ENCODE measurements around the gene GRB10. TPM values are rescaled to one million over a fixed set of nuclear protein-coding genes. Genes with fewer than 3 reads are reported as not detected.

The GRB10 gene
- total and polyA plus RNA-seq, 2 of the 8 experiments (the other 6 are each of a cell fraction or from before 2014, with no cell fraction given) = 35.7 to 97.0 TPM

- TF ChIP-seq GABPA (IDR thresholded peaks at IDR 0.05; ENCODE audit: borderline replicate concordance, insufficient read depth, low read length) (no peak), TCF12 (IDR thresholded peaks at IDR 0.05; ENCODE audit: low read depth, low read length) (no peak), SUZ12 (IDR thresholded peaks at IDR 0.05; ENCODE audit: low read length) (no peak)
Measured at GRCh38 chr7:50671386-50671785, 111.3 kb downstream of the GRB10 start (continued).

Measured in H1 (cell line).